Measurements from ENCODE around the gene BCAS1.
A peak's percentile ranks its signal among the peaks of the same experiment; 100 is the strongest.
"Not testable (repeated sequence)": the region's sequence is repeated elsewhere in the genome, so short reads cannot be mapped to it uniquely, and the experiment has no call there.

BCAS1 gene

GRCh38 chr20:53939572-53940359, 130.6 kb downstream of the BCAS1 start:
- DNase-seq = peak; percentile 87

GRCh38 chr20:53939190-53939571, 131.2 kb downstream of the BCAS1 start:
- DNase-seq = no peak

- DNase-seq = no peak
Observed at GRCh38 chr20:53938739-53939138, 131.7 kb downstream of the BCAS1 start.

- DNase-seq = no peak
Observed at GRCh38 chr20:53937929-53938367, 132.4 kb downstream of the BCAS1 start.

- DNase-seq = no peak
Observed at GRCh38 chr20:53937339-53937741, 133.1 kb downstream of the BCAS1 start.

GRCh38 chr20:53935344-53936084, 134.9 kb downstream of the BCAS1 start:
- DNase-seq = no peak

GRCh38 chr20:53934421-53935343, 135.7 kb downstream of the BCAS1 start:
- peak; percentile 20 for DNase-seq

GRCh38 chr20:53933232-53933846, 137.1 kb downstream of the BCAS1 start:
- no peak for DNase-seq

- not testable (repeated sequence) for DNase-seq
Observed at GRCh38 chr20:53932655-53933192, 137.7 kb downstream of the BCAS1 start.

GRCh38 chr20:53931597-53931996, 138.8 kb downstream of the BCAS1 start:
- no peak for DNase-seq

- no peak for DNase-seq
Observed at GRCh38 chr20:53930651-53931504, 139.5 kb downstream of the BCAS1 start.

GRCh38 chr20:53929974-53930650, 140.3 kb downstream of the BCAS1 start:
- DNase-seq = no peak

GRCh38 chr20:53929399-53929798, 141.0 kb downstream of the BCAS1 start:
- no peak for DNase-seq

- DNase-seq = no peak
Observed at GRCh38 chr20:53927990-53928389, 142.4 kb downstream of the BCAS1 start.

- no peak for DNase-seq
Observed at GRCh38 chr20:53926428-53927028, 143.9 kb downstream of the BCAS1 start.

- DNase-seq = no peak
Observed at GRCh38 chr20:53925651-53926401, 144.6 kb downstream of the BCAS1 start.

GRCh38 chr20:53923566-53924369, 146.6 kb downstream of the BCAS1 start:
- no peak for DNase-seq

- DNase-seq = no peak
Observed at GRCh38 chr20:53922901-53923314, 147.5 kb downstream of the BCAS1 start.

Data from eye (tissue), 1 donor.